Measurements from ENCODE around the gene ORC6.

ORC6 gene

GRCh38 chr16:46713634-46714033 lies 24.2 kb downstream of the ORC6 start:
- Histone ChIP-seq H3K18ac (ENCODE audit: low read length) (no peak overlapping the region), H2AK5ac (ENCODE audit: low read length) (no peak overlapping the region), H4K5ac (ENCODE audit: low read length) (no peak overlapping the region), H3K79me1 (ENCODE audit: low read length) (no peaks in the 10 kb centered on the region), H2BK120ac (ENCODE audit: low read depth, low read length) (no peak overlapping the region), H2BK15ac (replicated peaks; ENCODE audit: low read depth) (no peak overlapping the region), H3K4me3 (ENCODE audit: low read length) (no peak overlapping the region), H3K36me3 (ENCODE audit: control insufficient read depth, insufficient read depth, low read length) (no peaks in the 10 kb centered on the region), H3K79me2 (ENCODE audit: control insufficient read depth, insufficient read depth, low read length) (no peaks in the 10 kb centered on the region), H3K4me2 (ENCODE audit: low read length) (no peak overlapping the region), H3K27ac (ENCODE audit: low read depth, low read length) (no peak overlapping the region), H3K23ac (ENCODE audit: low read length) (no peak overlapping the region), H3K4ac (ENCODE audit: low read depth, low read length) (no peak overlapping the region), H3K27me3 (ENCODE audit: insufficient read depth, low read length, poor library complexity) (no peaks in the 10 kb centered on the region), H3K9ac (ENCODE audit: low read length) (no peak overlapping the region), H3K56ac (ENCODE audit: low read length) (no peak overlapping the region), H3K4me1 (ENCODE audit: control insufficient read depth, low read depth, low read length) (no peaks in the 10 kb centered on the region), H4K8ac (ENCODE audit: low read depth, low read length) (no peak overlapping the region), H2BK5ac (ENCODE audit: low read length) (no peak overlapping the region)
- DNase-seq, result no peak
- no CpG with 5 or more reads among the region's 3 CpGs for WGBS (ENCODE audit: extremely low coverage, insufficient coverage, low lambda C conversion rate)

- Histone ChIP-seq H3K27me3 (ENCODE audit: insufficient read depth, low read length, poor library complexity) (no peaks in the 10 kb centered on the region), H3K18ac (ENCODE audit: low read length) (no peak overlapping the region), H3K56ac (ENCODE audit: low read length) (no peak overlapping the region), H3K4me3 (ENCODE audit: low read length) (no peak overlapping the region), H3K4me2 (ENCODE audit: low read length) (no peak overlapping the region), H3K27ac (ENCODE audit: low read depth, low read length) (no peak overlapping the region), H4K5ac (ENCODE audit: low read length) (no peak overlapping the region), H3K36me3 (ENCODE audit: control insufficient read depth, insufficient read depth, low read length) (no peaks in the 10 kb centered on the region), H3K9ac (ENCODE audit: low read length) (no peak overlapping the region), H3K4me1 (ENCODE audit: control insufficient read depth, low read depth, low read length) (no peaks in the 10 kb centered on the region), H3K79me2 (ENCODE audit: control insufficient read depth, insufficient read depth, low read length) (no peaks in the 10 kb centered on the region), H2BK5ac (ENCODE audit: low read length) (no peak overlapping the region), H4K8ac (ENCODE audit: low read depth, low read length) (no peak overlapping the region), H3K23ac (ENCODE audit: low read length) (no peak overlapping the region), H3K4ac (ENCODE audit: low read depth, low read length) (no peak overlapping the region), H2BK120ac (ENCODE audit: low read depth, low read length) (no peak overlapping the region), H3K79me1 (ENCODE audit: low read length) (no peaks in the 10 kb centered on the region), H2AK5ac (ENCODE audit: low read length) (no peak overlapping the region), H2BK15ac (replicated peaks; ENCODE audit: low read depth) (no peak overlapping the region)
- no peak for DNase-seq
- WGBS (ENCODE audit: extremely low coverage, insufficient coverage, low lambda C conversion rate), result no CpG with 5 or more reads among the region's 7 CpGs
These were observed 25.5 kb downstream of the ORC6 start for GRCh38 chr16:46714797-46715591.

- H3K79me1 ChIP-seq (ENCODE audit: low read length), result no peaks in the 10 kb centered on the region
- H3K56ac ChIP-seq (ENCODE audit: low read length), result no peak overlapping the region
- H2BK15ac ChIP-seq (replicated peaks; ENCODE audit: low read depth), result no peak overlapping the region
- H3K36me3 ChIP-seq (ENCODE audit: control insufficient read depth, insufficient read depth, low read length), result no peaks in the 10 kb centered on the region
- H2BK5ac ChIP-seq (ENCODE audit: low read length), result no peak overlapping the region
- H3K4me1 ChIP-seq (ENCODE audit: control insufficient read depth, low read depth, low read length), result no peaks in the 10 kb centered on the region
- H3K79me2 ChIP-seq (ENCODE audit: control insufficient read depth, insufficient read depth, low read length), result no peaks in the 10 kb centered on the region
- H3K4ac ChIP-seq (ENCODE audit: low read depth, low read length), result no peak overlapping the region
- H3K27ac ChIP-seq (ENCODE audit: low read depth, low read length), result no peak overlapping the region
- no peak overlapping the region for H3K18ac ChIP-seq (ENCODE audit: low read length)
- no peak overlapping the region for H3K4me3 ChIP-seq (ENCODE audit: low read length)
- no peak overlapping the region for H4K5ac ChIP-seq (ENCODE audit: low read length)
- no peak overlapping the region for H2AK5ac ChIP-seq (ENCODE audit: low read length)
- no peak overlapping the region for H2BK120ac ChIP-seq (ENCODE audit: low read depth, low read length)
- DNase-seq, result no peak
- H3K27me3 ChIP-seq (ENCODE audit: insufficient read depth, low read length, poor library complexity), result no peaks in the 10 kb centered on the region
- no peak overlapping the region for H3K4me2 ChIP-seq (ENCODE audit: low read length)
- no peak overlapping the region for H3K23ac ChIP-seq (ENCODE audit: low read length)
- H4K8ac ChIP-seq (ENCODE audit: low read depth, low read length), result no peak overlapping the region
- no peak overlapping the region for H3K9ac ChIP-seq (ENCODE audit: low read length)
- WGBS (ENCODE audit: extremely low coverage, insufficient coverage, low lambda C conversion rate), result no CpG with 5 or more reads among the region's 6 CpGs
These were observed 26.4 kb downstream of the ORC6 start for GRCh38 chr16:46715769-46716305.

DNA sequence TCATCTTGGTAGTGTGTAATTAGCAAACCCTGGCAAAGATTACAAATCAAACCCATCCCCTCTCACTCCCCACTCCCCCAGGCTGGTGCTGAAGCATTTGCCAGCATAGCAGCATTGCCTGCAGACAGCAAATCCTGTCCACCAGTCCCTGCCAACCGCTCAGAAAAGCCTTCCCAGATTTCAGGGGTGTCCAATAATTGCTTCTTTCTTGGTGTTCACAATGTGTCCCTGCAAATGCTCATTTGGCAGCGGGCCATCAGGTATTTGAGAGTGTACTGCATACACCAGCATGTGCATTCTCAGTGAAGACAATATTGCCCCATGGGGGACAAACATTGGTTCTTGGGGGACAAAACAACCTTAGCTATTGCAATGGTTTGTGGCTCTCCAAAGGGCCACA lies 28.2 kb downstream of the ORC6 start:
- no peak overlapping the region for H2BK5ac ChIP-seq (ENCODE audit: low read length)
- no peak for DNase-seq
- H3K9ac ChIP-seq (ENCODE audit: low read length), result no peak overlapping the region
- no peak overlapping the region for H3K23ac ChIP-seq (ENCODE audit: low read length)
- no CpG with 5 or more reads among the region's 2 CpGs for whole genome bisulfite sequencing (ENCODE audit: extremely low coverage, insufficient coverage, low lambda C conversion rate)
- no peak overlapping the region for H3K18ac ChIP-seq (ENCODE audit: low read length)
- H3K79me2 ChIP-seq (ENCODE audit: control insufficient read depth, insufficient read depth, low read length), result no peaks in the 10 kb centered on the region
- H3K4me1 ChIP-seq (ENCODE audit: control insufficient read depth, low read depth, low read length), result no peaks in the 10 kb centered on the region
- H3K27me3 ChIP-seq (ENCODE audit: insufficient read depth, low read length, poor library complexity), result no peaks in the 10 kb centered on the region
- H3K79me1 ChIP-seq (ENCODE audit: low read length), result no peaks in the 10 kb centered on the region
- H3K56ac ChIP-seq (ENCODE audit: low read length), result no peak overlapping the region
- no peak overlapping the region for H3K4ac ChIP-seq (ENCODE audit: low read depth, low read length)
- H3K36me3 ChIP-seq (ENCODE audit: control insufficient read depth, insufficient read depth, low read length), result no peaks in the 10 kb centered on the region
- no peak overlapping the region for H2BK15ac ChIP-seq (replicated peaks; ENCODE audit: low read depth)
- no peak overlapping the region for H2BK120ac ChIP-seq (ENCODE audit: low read depth, low read length)
- no peak overlapping the region for H3K4me2 ChIP-seq (ENCODE audit: low read length)
- no peak overlapping the region for H4K8ac ChIP-seq (ENCODE audit: low read depth, low read length)
- no peak overlapping the region for H4K5ac ChIP-seq (ENCODE audit: low read length)
- H2AK5ac ChIP-seq (ENCODE audit: low read length), result no peak overlapping the region
- no peak overlapping the region for H3K27ac ChIP-seq (ENCODE audit: low read depth, low read length)
- no peak overlapping the region for H3K4me3 ChIP-seq (ENCODE audit: low read length)

- H2BK15ac ChIP-seq (replicated peaks; ENCODE audit: low read depth), result no peak overlapping the region
- no peak overlapping the region for H3K4me3 ChIP-seq (ENCODE audit: low read length)
- no peak overlapping the region for H3K23ac ChIP-seq (ENCODE audit: low read length)
- no CpG with 5 or more reads among the region's 8 CpGs for WGBS (ENCODE audit: extremely low coverage, insufficient coverage, low lambda C conversion rate)
- H4K5ac ChIP-seq (ENCODE audit: low read length), result no peak overlapping the region
- H3K4me2 ChIP-seq (ENCODE audit: low read length), result no peak overlapping the region
- H3K9ac ChIP-seq (ENCODE audit: low read length), result no peak overlapping the region
- no peak overlapping the region for H3K18ac ChIP-seq (ENCODE audit: low read length)
- H4K8ac ChIP-seq (ENCODE audit: low read depth, low read length), result no peak overlapping the region
- H3K56ac ChIP-seq (ENCODE audit: low read length), result no peak overlapping the region
- H3K79me1 ChIP-seq (ENCODE audit: low read length), result no peaks in the 10 kb centered on the region
- no peak overlapping the region for H3K4ac ChIP-seq (ENCODE audit: low read depth, low read length)
- no peaks in the 10 kb centered on the region for H3K79me2 ChIP-seq (ENCODE audit: control insufficient read depth, insufficient read depth, low read length)
- H3K36me3 ChIP-seq (ENCODE audit: control insufficient read depth, insufficient read depth, low read length), result no peaks in the 10 kb centered on the region
- H2BK5ac ChIP-seq (ENCODE audit: low read length), result no peak overlapping the region
- no peaks in the 10 kb centered on the region for H3K4me1 ChIP-seq (ENCODE audit: control insufficient read depth, low read depth, low read length)
- H2BK120ac ChIP-seq (ENCODE audit: low read depth, low read length), result no peak overlapping the region
- no peaks in the 10 kb centered on the region for H3K27me3 ChIP-seq (ENCODE audit: insufficient read depth, low read length, poor library complexity)
- no peak overlapping the region for H3K27ac ChIP-seq (ENCODE audit: low read depth, low read length)
- H2AK5ac ChIP-seq (ENCODE audit: low read length), result no peak overlapping the region
- no peak for DNase-seq
These were observed 28.8 kb downstream of the ORC6 start for GRCh38 chr16:46718214-46718613.

GRCh38 chr16:46719528-46719927 lies 30.1 kb downstream of the ORC6 start:
- Histone ChIP-seq H4K8ac (ENCODE audit: low read depth, low read length) (no peak overlapping the region), H3K4me3 (ENCODE audit: low read length) (no peak overlapping the region), H3K36me3 (ENCODE audit: control insufficient read depth, insufficient read depth, low read length) (no peaks in the 10 kb centered on the region), H3K9ac (ENCODE audit: low read length) (no peak overlapping the region), H3K27me3 (ENCODE audit: insufficient read depth, low read length, poor library complexity) (no peaks in the 10 kb centered on the region), H3K4me2 (ENCODE audit: low read length) (no peak overlapping the region), H3K79me2 (ENCODE audit: control insufficient read depth, insufficient read depth, low read length) (no peaks in the 10 kb centered on the region), H3K27ac (ENCODE audit: low read depth, low read length) (no peak overlapping the region), H3K4ac (ENCODE audit: low read depth, low read length) (no peak overlapping the region), H3K4me1 (ENCODE audit: control insufficient read depth, low read depth, low read length) (no peaks in the 10 kb centered on the region), H3K79me1 (ENCODE audit: low read length) (no peaks in the 10 kb centered on the region), H2AK5ac (ENCODE audit: low read length) (no peak overlapping the region), H3K56ac (ENCODE audit: low read length) (no peak overlapping the region), H3K23ac (ENCODE audit: low read length) (no peak overlapping the region), H2BK15ac (replicated peaks; ENCODE audit: low read depth) (no peak overlapping the region), H4K5ac (ENCODE audit: low read length) (no peak overlapping the region), H2BK120ac (ENCODE audit: low read depth, low read length) (no peak overlapping the region), H2BK5ac (ENCODE audit: low read length) (no peak overlapping the region), H3K18ac (ENCODE audit: low read length) (no peak overlapping the region)
- no CpG with 5 or more reads among the region's 6 CpGs for WGBS (ENCODE audit: extremely low coverage, insufficient coverage, low lambda C conversion rate)
- no peak for DNase-seq
